Motor neuron (in vitro differentiated cells): ENCODE results near the gene ANAPC16. TPM values are rescaled to one million over a fixed set of nuclear protein-coding genes. Genes with fewer than 3 reads are reported as not detected.
A peak's percentile ranks its signal among the peaks of the same experiment; 100 is the strongest.

ENCODE experiments used
- ATAC-seq, 8 experiments: fragments of 200-7000 bp; cut with Tn5 transposase; replicated peaks in 6 of 8; 2 replicates each; pipeline ENCODE4 v1.8.0; 2021; ENCODE audit warnings: mild to moderate bottlenecking in 8 of 8, moderate library complexity in 8 of 8
- H3K27ac ChIP-seq, 2 donors: fragments of 250-450 bp; sonication (Bioruptor Pico); 2 replicates each; pipeline ENCODE4 v1.9.0; 2021; ENCODE audit warnings: antibody characterized with exemption in 2 of 2, mild to moderate bottlenecking in 2 of 2, moderate library complexity in 1 of 2
- H3K4me1 ChIP-seq, 2 donors: fragments of 250-450 bp; sonication (Bioruptor Pico); replicated peaks in 1 of 2; 2 replicates each; pipeline ENCODE4 v1.6.1; 2021; ENCODE audit warnings: antibody characterized with exemption in 2 of 2, mild to moderate bottlenecking in 2 of 2, moderate library complexity in 1 of 2
- H3K4me3 ChIP-seq, 5 donors: fragments of 250-450 bp; sonication (Bioruptor Pico); 2 replicates each; pipeline ENCODE4 v1.9.0; 2021; ENCODE audit warnings: antibody characterized with exemption in 5 of 5, mild to moderate bottlenecking in 5 of 5, moderate library complexity in 4 of 5
- WGBS, 10 experiments: fragments of 450-650 bp; shearing (Covaris generic); methylation state at CpG; one replicate each; pipeline ENCODE4 v1.0.0; 2022; 5-methylcytosine and 5-hydroxymethylcytosine counted together
- in situ Hi-C, 9 experiments: fragments of 400-800 bp; cut with MboI; loops; one replicate each; pipeline ENCODE4 v1.15.0; 2021; ENCODE audit warnings: low sequenced_read_pairs in 9 of 9, low pct_unique_long_range_greater_than_20kb in 2 of 9; ENCODE audit not compliant: unreplicated experiment in 9 of 9
- total RNA-seq, 8 experiments: library from RNA; unstranded; fragments of 300-600 nt; gene quantifications; 2 replicates each; pipeline versions ENCODE4 v1.2.3 to v1.2.4, GENCODE V29; 2022

The ANAPC16 gene
- total RNA-seq, 8 experiments from 2014 or later: 33.7 to 63.2 (median 49.7) TPM

GRCh38 chr10:72251635-72252034, 35.8 kb downstream of the ANAPC16 start:
- no peak for ATAC-seq
- 90 to 100% (median 94%) methylated on average over 1 to 6 of the region's 6 CpGs; no CpG with 5 or more reads in 7 of the 10 experiments for WGBS, 10 experiments
- Histone ChIP-seq H3K4me1 (peaks cover 27 to 32% of the 10 kb centered on the region in 2 donors), H3K27ac (no peak overlapping the region), H3K4me3 (no peak overlapping the region)
- in situ Hi-C loops: no loop called here

- in situ Hi-C loops: no loop called here
- Histone ChIP-seq H3K4me1 (peaks cover 26 to 30% of the 10 kb centered on the region in 2 donors), H3K27ac (no peak overlapping the region), H3K4me3 (no peak overlapping the region)
- no peak for ATAC-seq
- WGBS, 10 experiments: 20 to 100% (median 92%) methylated on average over 1 to 2 of the region's 3 CpGs; no CpG with 5 or more reads in 2 of the 10 experiments
Measured at GRCh38 chr10:72252972-72253371, 37.2 kb downstream of the ANAPC16 start.

- peaks cover 20 to 24% of the 10 kb centered on the region in 2 donors for H3K4me1 ChIP-seq
- WGBS, 10 experiments: 72 to 100% (median 94%) methylated on average over 1 to 7 of the region's 7 CpGs; no CpG with 5 or more reads in 2 of the 10 experiments
- no peak overlapping the region for H3K27ac ChIP-seq
Measured at GRCh38 chr10:72253578-72253977, 37.8 kb downstream of the ANAPC16 start.

DNA sequence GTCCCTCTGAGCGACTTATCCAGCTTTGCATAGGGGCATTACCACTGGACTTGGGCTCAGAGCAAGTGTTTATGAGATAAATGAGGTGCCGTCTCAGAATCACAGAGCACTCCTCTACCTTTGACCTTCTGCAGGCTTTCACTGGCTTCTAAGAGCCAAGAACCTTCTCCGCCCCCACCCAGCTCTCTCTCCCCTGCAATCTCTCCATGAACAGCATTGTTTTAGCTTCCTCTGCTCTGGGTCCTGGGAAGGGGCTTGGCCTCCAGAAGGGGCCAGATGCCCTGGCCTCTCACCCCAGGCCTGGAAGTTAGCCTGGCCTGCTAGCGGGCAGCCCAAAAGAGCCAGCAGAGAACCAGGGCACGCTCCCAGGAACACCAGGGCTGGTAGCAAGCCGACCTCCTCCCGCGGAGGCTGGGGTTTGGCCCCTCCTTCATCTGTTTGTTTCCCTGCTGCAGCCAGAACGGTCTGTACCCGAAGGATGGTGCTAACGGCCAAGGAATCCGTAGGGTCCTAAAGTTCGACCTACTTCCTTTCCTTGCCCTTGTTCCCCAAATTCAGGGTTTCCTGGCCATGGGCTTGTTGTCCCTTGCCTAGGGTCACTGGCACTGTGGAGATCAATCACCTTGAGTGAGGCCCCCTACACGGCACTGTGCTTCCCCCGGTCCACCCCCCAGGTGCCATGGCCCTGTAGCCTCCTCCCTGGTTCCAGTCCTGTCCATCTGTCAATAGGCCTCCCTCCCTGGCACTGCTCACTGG, 39.2 kb downstream of the ANAPC16 start:
- Histone ChIP-seq H3K4me1 (peaks cover 28 to 31% of the 10 kb centered on the region in 2 donors), H3K27ac (peak overlapping the region; percentile 77 to 89), H3K4me3 (peak overlapping the region in 2 of 5 donors; percentile 16 to 19)
- in situ Hi-C loops: no loop called here
- 3 to 80% (median 24%) methylated on average over 1 to 6 of the region's 15 CpGs; no CpG with 5 or more reads in 4 of the 10 experiments for WGBS, 10 experiments
- peak; percentile 47 to 96 (median 93) for ATAC-seq

More at GRCh38 chr10:72253578-72253977, 37.8 kb downstream of the ANAPC16 start:
- no peak overlapping the region for H3K4me3 ChIP-seq
- no peak for ATAC-seq
- in situ Hi-C loops: no loop called here

DNA sequence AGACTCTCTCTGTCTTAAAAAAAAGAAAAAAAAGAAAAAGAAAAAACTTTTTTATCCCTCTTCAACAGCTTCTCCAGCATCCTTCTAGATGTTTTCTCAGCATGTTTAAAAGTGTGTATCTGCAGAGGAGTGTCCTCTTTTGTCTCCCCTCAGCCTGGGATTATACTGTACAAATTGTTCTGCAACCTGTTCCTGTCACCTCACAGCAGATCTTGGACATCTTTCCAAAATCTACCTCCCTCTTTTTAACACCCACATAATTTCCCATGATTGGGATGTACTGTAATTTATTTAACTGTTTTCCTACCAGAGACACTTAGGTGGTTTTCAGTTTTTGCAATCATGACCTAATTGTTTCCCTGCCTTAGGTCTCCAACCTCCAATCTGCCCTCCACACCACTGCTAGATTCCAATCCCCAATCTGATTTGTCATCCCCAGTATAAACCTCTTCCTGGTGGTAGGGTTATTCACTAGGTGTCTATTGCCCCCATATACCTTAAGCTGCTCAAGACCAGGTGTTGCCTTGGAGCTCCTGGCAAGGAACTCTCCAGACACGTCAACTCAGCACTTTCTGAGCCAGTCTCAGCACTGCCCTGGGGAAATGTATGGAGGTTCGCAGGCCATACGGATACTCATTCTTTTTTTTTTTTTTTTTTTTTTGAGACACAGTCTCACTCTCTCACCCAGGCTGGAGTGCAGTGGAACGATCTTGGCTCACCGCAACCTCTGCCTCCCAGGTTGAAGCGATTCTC, 40.3 kb downstream of the ANAPC16 start:
- in situ Hi-C loops: no loop called here
- Histone ChIP-seq H3K4me3 (no peak overlapping the region), H3K4me1 (peaks cover 35 to 37% of the 10 kb centered on the region in 2 donors), H3K27ac (no peak overlapping the region)
- ATAC-seq: no peak
- WGBS, 10 experiments: 83 to 100% (median 98%) methylated on average over 1 to 4 of the region's 6 CpGs; no CpG with 5 or more reads in 6 of the 10 experiments

DNA sequence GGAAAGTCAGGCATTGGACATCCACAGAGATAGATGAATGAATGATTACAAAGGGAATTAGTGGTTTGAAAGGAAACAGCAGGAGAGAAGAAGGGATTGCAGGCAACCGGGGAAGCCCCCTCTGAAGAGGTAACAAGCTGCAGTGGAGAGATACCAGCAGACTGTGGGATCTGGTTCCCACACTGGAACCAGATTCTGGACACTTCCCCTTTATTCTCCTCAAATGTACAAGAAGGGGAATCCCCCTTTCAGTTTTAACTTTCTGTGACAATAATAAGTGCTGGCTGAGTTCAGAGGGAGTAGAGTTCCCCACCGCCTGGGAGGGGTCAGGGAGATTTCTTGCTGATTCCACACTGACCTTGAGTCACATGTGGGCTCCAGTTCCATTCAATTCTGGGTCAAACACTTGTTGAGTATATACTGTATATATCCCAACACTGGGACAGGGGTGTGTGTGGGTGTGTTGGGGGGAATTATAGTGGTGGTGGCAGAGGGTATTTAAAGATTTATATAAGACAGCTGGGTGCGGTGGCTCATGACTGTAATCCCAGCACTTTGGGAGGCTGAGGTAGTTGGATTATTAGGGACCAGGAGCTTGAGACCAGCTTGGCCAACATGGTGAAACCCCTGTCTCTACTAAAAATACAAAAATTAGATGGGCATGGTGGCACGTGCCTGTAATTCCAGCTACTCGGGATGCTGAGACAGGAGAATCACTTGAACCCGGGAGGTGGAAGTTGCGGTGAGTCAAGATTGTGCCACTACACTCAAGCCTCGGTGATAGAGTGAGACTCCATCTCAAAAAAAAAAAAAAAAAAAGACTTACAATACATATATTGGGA, 41.5 kb downstream of the ANAPC16 start:
- Histone ChIP-seq H3K27ac (no peak overlapping the region), H3K4me3 (no peak overlapping the region), H3K4me1 (peaks cover 46 to 48% of the 10 kb centered on the region in 2 donors)
- WGBS, 10 experiments: 13 to 100% (median 75%) methylated on average over 1 to 7 of the region's 8 CpGs; no CpG with 5 or more reads in 3 of the 10 experiments
- in situ Hi-C loops: no loop called here
- ATAC-seq: no peak

DNA sequence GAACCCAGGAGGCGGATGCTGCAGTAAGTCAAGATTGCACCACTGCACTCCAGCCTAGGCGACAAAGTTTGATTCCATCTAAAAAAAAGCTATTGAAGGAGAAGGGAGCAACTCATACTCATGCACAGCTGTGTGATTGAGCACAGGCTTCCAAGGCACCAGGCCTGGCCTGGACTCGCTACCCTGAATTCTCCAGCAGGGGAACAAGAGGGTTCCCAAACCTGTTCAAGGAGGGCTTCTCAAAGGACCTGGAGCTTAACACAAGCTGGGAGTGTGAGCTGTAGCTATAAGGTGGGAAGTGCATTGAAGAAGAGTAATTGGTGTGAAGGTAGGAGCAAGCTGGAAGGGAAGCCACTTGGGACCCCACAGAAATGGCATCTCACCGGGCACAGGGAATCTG, 42.8 kb downstream of the ANAPC16 start:
- H3K4me1 ChIP-seq: peaks cover 47 to 52% of the 10 kb centered on the region in 2 donors
- no peak overlapping the region for H3K4me3 ChIP-seq
- no peak overlapping the region for H3K27ac ChIP-seq
- in situ Hi-C loops: no loop called here
- 60 to 100% (median 91%) methylated on average over 1 to 2 of the region's 4 CpGs; no CpG with 5 or more reads in 4 of the 10 experiments for WGBS, 10 experiments
- ATAC-seq: no peak

DNA sequence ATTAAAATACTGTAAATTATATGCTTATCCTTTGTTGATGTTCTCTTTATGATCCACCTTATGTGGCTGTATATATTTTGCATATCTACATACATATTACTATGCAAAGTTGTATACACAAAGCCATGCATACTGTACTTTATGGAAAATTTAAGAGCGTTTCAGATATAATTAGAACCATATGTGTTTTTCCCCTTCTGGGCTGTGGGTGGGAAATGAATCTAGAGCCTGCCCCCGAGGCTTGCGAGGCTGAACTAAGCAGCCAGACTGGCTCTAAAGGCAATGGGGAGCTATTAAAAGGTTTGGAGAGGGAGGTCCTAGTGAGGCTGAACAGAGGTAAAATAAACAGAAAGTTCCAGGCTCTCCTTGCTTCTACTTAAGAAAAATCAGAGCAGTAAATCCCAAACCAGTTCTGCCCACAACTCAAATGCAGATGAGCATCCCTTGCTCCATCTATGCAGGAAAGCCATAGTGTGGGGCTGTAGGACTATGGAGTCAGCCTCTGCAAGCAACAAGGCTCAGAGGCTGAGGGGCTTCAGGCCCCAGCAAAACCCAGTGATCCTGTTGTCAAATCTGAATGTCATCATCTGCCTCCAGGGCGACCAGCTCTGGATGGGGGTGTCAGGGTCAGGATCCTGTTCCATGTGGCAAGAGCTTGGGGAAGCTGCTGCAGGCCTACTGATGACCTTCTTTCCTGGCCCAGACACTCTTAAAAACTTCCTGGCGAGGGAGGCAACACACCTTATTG, 43.9 kb downstream of the ANAPC16 start:
- in situ Hi-C loops: no loop called here
- peak in 3 of 8 experiments; percentile 27 to 73 (median 56) for ATAC-seq
- H3K4me1 ChIP-seq: peaks cover 46 to 56% of the 10 kb centered on the region in 2 donors
- H3K4me3 ChIP-seq: no peak overlapping the region
- H3K27ac ChIP-seq: peak overlapping the region; percentile 87 to 91
- WGBS, 10 experiments: 0 to 50% (median 22%) methylated on average over 1 to 5 of the region's 5 CpGs

GRCh38 chr10:72260239-72260975, 44.6 kb downstream of the ANAPC16 start:
- peaks cover 40 to 55% of the 10 kb centered on the region in 2 donors for H3K4me1 ChIP-seq
- WGBS, 10 experiments: 8 to 50% (median 15%) methylated on average over 1 to 5 of the region's 19 CpGs; no CpG with 5 or more reads in 3 of the 10 experiments
- in situ Hi-C loops: no loop called here
- peak overlapping the region; percentile 87 to 91 for H3K27ac ChIP-seq
- peak overlapping the region in 3 of 5 donors; percentile 2 to 35 (median 2) for H3K4me3 ChIP-seq
- peak; percentile 67 to 95 (median 92) for ATAC-seq

- Histone ChIP-seq H3K4me1 (peaks cover 45 to 60% of the 10 kb centered on the region in 2 donors), H3K27ac (peak overlapping the region; percentile 87 to 91), H3K4me3 (peak overlapping the region; percentile 13 to 35 (median 24))
- peak in 6 of 8 experiments; percentile 2 to 81 (median 76) for ATAC-seq
- in situ Hi-C loops: no loop called here
- 0 to 60% (median 0%) methylated on average over 1 to 6 of the region's 30 CpGs; no CpG with 5 or more reads in 5 of the 10 experiments for WGBS, 10 experiments
Measured at GRCh38 chr10:72260976-72261783, 45.4 kb downstream of the ANAPC16 start.
